SH-SY5Y (cell line): ENCODE data around the gene PP2D1.

Source experiments
- GATA2 ChIP-seq: IDR thresholded peaks from 2 replicates; pipeline ENCODE4 v1.6.1; 2011; ENCODE audit warnings: mild to moderate bottlenecking, low read depth, low read length
- GATA3 ChIP-seq: IDR thresholded peaks from 2 replicates; pipeline ENCODE4 v1.6.1; 2011; ENCODE audit warnings: low read depth, mild to moderate bottlenecking, low read length, moderate library complexity

GRCh38 chr3:19961960-19962359, 50.1 kb downstream of the PP2D1 start:
- TF ChIP-seq GATA2 (no peak), GATA3 (no peak)
